ENCODE data around the gene DIPK1B. TPM values are rescaled to one million over a fixed set of nuclear protein-coding genes. Genes with fewer than 3 reads are reported as not detected.

The DIPK1B gene
- total and polyA plus RNA-seq, 11 donors: 14.4 to 46.3 (median 19.8) TPM

DNA sequence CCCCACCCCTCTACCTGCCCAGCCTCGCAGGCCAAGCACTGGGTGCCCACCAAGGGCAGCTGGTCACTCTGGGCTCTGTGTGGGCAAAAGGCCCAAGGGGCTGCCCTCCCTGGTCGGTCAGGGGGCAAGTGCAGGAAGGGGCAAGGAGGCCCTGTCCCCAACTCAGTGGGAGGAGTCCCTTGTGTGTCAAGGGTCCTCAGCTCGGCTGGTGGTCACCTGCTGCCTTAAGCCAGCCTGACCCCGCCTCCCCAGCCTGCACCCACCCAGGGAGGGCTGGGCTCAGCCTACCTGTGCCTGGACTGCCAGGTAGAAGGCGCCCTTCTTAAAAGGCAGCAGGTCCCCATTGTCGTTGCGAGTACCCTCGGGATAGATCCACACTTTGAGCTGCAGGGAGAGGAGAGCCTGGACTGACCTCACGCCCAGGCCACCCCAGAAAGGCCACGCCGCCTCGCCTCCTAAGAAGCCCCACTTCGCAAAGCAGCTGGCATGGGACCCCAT is 36.0 kb upstream of the DIPK1B start:
- H3K9me3 ChIP-seq: no peaks in the 10 kb centered on the region
- DNase-seq: no peak
- H3K36me3 ChIP-seq: peaks cover 0 to 53% (median 33%) of the 10 kb centered on the region in 9 donors
- H3K4me3 ChIP-seq: no peak overlapping the region
- TF ChIP-seq, protein P1, sequence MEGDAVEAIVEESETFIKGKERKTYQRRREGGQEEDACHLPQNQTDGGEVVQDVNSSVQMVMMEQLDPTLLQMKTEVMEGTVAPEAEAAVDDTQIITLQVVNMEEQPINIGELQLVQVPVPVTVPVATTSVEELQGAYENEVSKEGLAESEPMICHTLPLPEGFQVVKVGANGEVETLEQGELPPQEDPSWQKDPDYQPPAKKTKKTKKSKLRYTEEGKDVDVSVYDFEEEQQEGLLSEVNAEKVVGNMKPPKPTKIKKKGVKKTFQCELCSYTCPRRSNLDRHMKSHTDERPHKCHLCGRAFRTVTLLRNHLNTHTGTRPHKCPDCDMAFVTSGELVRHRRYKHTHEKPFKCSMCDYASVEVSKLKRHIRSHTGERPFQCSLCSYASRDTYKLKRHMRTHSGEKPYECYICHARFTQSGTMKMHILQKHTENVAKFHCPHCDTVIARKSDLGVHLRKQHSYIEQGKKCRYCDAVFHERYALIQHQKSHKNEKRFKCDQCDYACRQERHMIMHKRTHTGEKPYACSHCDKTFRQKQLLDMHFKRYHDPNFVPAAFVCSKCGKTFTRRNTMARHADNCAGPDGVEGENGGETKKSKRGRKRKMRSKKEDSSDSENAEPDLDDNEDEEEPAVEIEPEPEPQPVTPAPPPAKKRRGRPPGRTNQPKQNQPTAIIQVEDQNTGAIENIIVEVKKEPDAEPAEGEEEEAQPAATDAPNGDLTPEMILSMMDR (IDR thresholded peaks at IDR 0.05): no peak
- no peak for TF ChIP-seq POLR2A (IDR thresholded peaks at IDR 0.05)
- WGBS, 4 donors: 90 to 92% (median 91%) methylated on average over 11 to 13 of the region's 13 CpGs
- no peak for ATAC-seq
- no peak overlapping the region for H3K27ac ChIP-seq
- intact Hi-C loops (cut with DNase I): loop anchor here in 1 of 10 donors (5.0 kb wide), 1 partner anchor 36 kb away; the partner anchor contains the start of gene DIPK1B
- H3K4me1 ChIP-seq: peaks cover 0 to 36% (median 15%) of the 10 kb centered on the region in 12 donors
- no peaks in the 10 kb centered on the region for H3K27me3 ChIP-seq

DNA sequence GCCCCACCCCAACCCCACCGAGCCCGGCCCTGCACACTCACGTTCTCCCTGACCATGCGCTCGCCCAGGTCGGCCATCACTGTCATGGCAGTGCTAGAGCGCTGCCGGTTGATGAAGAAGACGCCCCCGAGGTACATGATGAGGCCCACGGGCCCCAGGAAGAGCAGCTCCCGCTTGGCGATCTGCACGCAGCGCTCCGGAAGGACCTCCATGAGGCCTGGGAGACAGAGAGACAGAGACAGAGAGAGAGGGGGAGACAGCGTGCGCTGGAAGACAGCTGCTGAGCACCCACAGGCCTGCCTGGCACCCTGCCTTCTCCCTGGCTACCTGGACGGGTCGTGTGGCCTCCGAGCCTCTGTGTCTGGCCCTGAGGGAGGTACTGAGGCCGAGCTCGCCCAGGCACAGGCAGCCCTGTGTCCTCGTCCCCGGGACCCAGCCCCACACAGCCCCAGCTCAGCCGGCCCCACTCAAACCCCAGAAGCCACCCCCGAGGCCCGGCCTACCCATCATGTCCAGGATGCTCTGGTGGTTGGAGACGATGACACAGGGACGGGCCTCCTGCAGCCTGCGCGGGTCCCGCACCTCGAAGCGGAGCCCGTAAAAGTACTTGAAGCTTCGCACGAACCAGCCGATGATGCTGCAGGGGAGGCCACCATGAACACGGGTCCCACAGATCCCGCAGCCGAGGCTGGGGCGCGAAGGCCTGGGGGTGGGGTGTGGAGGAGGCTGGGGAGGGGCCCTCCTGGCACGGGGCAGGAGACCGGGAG is 35.3 kb upstream of the DIPK1B start:
- Histone ChIP-seq H3K4me3 (no peak overlapping the region), H3K4me1 (peaks cover 0 to 32% (median 15%) of the 10 kb centered on the region in 12 donors), H3K36me3 (peaks cover 0 to 46% (median 30%) of the 10 kb centered on the region in 9 donors), H3K9me3 (no peaks in the 10 kb centered on the region), H3K27ac (no peak overlapping the region), H3K27me3 (no peaks in the 10 kb centered on the region)
- DNase-seq (no peak), ATAC-seq (no peak)
- TF ChIP-seq, protein P1 (IDR thresholded peaks at IDR 0.05): no peak
- TF ChIP-seq POLR2A (IDR thresholded peaks at IDR 0.05): no peak
- intact Hi-C loops (cut with DNase I): loop anchor here in 1 of 10 donors (5.0 kb wide), 1 partner anchor 35 kb away; the partner anchor contains the start of gene DIPK1B
- 80 to 89% (median 86%) methylated on average over 28 to 46 of the region's 46 CpGs for WGBS, 4 donors

DNA sequence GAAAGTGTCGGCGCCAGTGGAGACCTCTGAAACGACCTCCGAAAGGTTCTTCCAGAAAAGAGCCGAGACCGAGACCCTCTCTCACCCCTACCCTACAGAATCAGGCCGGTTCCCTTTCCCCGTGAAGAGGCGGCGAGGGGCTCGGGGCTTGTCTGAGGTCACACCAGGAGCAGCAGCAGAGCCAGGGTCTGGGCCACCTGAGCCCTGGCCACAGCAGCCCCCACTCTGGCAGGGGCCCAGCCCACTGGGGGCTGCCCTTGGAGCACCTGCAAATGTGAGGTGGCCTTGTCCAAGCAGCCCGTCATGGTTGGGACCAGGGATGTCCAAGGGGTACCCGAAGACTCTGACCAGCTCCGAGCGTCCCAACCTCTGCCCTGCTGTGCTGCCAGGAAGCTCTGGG is 34.3 kb upstream of the DIPK1B start:
- intact Hi-C loops (cut with DNase I): loop anchor here in 1 of 10 donors (5.0 kb wide), 1 partner anchor 34 kb away; the partner anchor contains the start of gene DIPK1B
- WGBS, 4 donors: 92 to 95% (median 92%) methylated on average over 9 to 15 of the region's 15 CpGs

More for the DNA sequence above, 34.3 kb upstream of the DIPK1B start:
- DNase-seq: no peak
- TF ChIP-seq, protein P1 (IDR thresholded peaks at IDR 0.05): no peak
- no peak for TF ChIP-seq POLR2A (IDR thresholded peaks at IDR 0.05)
- Histone ChIP-seq H3K9me3 (no peaks in the 10 kb centered on the region), H3K4me3 (no peak overlapping the region), H3K27ac (no peak overlapping the region), H3K4me1 (peaks cover 0 to 37% (median 16%) of the 10 kb centered on the region in 12 donors), H3K27me3 (no peaks in the 10 kb centered on the region), H3K36me3 (peaks cover 0 to 37% (median 21%) of the 10 kb centered on the region in 9 donors)
- no peak for ATAC-seq
